Liver (tissue), 9 donors: Measurements from ENCODE around the gene PLS1. TPM values are rescaled to one million over a fixed set of nuclear protein-coding genes. Genes with fewer than 3 reads are reported as not detected.

Experiments
- DNase-seq: peaks from one replicate; pipeline ENCODE4 v3.0.0-alpha.2; 2017; ENCODE audit warnings: low spot score
- H3K27ac ChIP-seq, 2 donors: one replicate each; pipeline ENCODE4 v1.7.0; 2013; ENCODE audit warnings: inconsistent platforms in 2 of 2, low read length in 2 of 2, control low read depth in 1 of 2, low read depth in 1 of 2, mild to moderate bottlenecking in 1 of 2
- H3K27me3 ChIP-seq, 4 donors: one replicate each; pipeline versions ENCODE4 v1.6.1 to v1.7.0; 2013; ENCODE audit warnings: low read length in 3 of 4, inconsistent platforms in 1 of 4, mild to moderate bottlenecking in 1 of 4, moderate library complexity in 1 of 4; ENCODE audit not compliant: control insufficient read depth in 4 of 4, insufficient read depth in 4 of 4
- H3K36me3 ChIP-seq, 4 donors: one replicate each; pipeline versions ENCODE4 v1.6.1 to v1.7.0; 2013; ENCODE audit warnings: low read length in 3 of 4, mild to moderate bottlenecking in 3 of 4, low read depth in 1 of 4, moderate library complexity in 1 of 4; ENCODE audit not compliant: control insufficient read depth in 4 of 4, insufficient read depth in 3 of 4
- H3K4me1 ChIP-seq, 4 donors: one replicate each; pipeline versions ENCODE4 v1.6.1 to v1.7.0; 2013; ENCODE audit warnings: low read length in 3 of 4, mild to moderate bottlenecking in 3 of 4, moderate library complexity in 1 of 4; ENCODE audit not compliant: control insufficient read depth in 4 of 4, insufficient read depth in 4 of 4
- H3K4me3 ChIP-seq, 3 donors: one replicate each; pipeline versions ENCODE4 v1.6.1 to v1.7.0; 2013; ENCODE audit warnings: low read length in 3 of 3, control low read depth in 1 of 3, low read depth in 1 of 3, mild to moderate bottlenecking in 1 of 3
- H3K9ac ChIP-seq, 2 donors: one replicate each; pipeline ENCODE4 v1.7.0; 2013; ENCODE audit warnings: low read length in 2 of 2, mild to moderate bottlenecking in 2 of 2, moderate library complexity in 2 of 2, control low read depth in 1 of 2, low read depth in 1 of 2
- H3K9me3 ChIP-seq, 4 donors: one replicate each; pipeline versions ENCODE4 v1.6.1 to v1.7.0; 2013; ENCODE audit warnings: low read length in 3 of 4; ENCODE audit not compliant: control insufficient read depth in 4 of 4
- FOXA1 ChIP-seq: IDR thresholded peaks from 2 replicates; pipeline ENCODE4 v1.6.1; 2016; ENCODE audit warnings: antibody characterized with exemption
- FOXA2 ChIP-seq: IDR thresholded peaks from 2 replicates; pipeline ENCODE4 v1.6.1; 2016; ENCODE audit warnings: antibody characterized with exemption
- GABPA ChIP-seq, 2 donors: IDR thresholded peaks in 1 of 2; conservative IDR thresholded peaks in 1 of 2; 2 replicates each; pipeline ENCODE4 v1.6.1; 2016; ENCODE audit warnings: antibody characterized with exemption in 2 of 2, mild to moderate bottlenecking in 1 of 2, moderate library complexity in 1 of 2
- HNF4G ChIP-seq: IDR thresholded peaks from 2 replicates; pipeline ENCODE4 v1.6.1; 2016; ENCODE audit warnings: antibody characterized with exemption
- NR2F2 ChIP-seq: IDR thresholded peaks from 2 replicates; pipeline ENCODE4 v1.6.1; 2016; ENCODE audit warnings: antibody characterized with exemption
- RAD21 ChIP-seq, 2 donors: IDR thresholded peaks; 2 replicates each; pipeline ENCODE4 v1.6.1; 2016; ENCODE audit warnings: antibody characterized with exemption in 2 of 2, mild to moderate bottlenecking in 2 of 2
- SP1 ChIP-seq: IDR thresholded peaks from 2 replicates; pipeline ENCODE4 v1.6.1; 2018; ENCODE audit warnings: antibody characterized with exemption, mild to moderate bottlenecking
- TAF1 ChIP-seq: conservative IDR thresholded peaks from 2 replicates; pipeline ENCODE4 v1.6.1; 2016; ENCODE audit warnings: antibody characterized with exemption, mild to moderate bottlenecking
- WGBS: extraction: QIAGEN DNeasy Blood & Tissue Kit; methylation state at CpG from one replicate; pipeline ENCODE4 v1.1.7; 2013; 5-methylcytosine and 5-hydroxymethylcytosine counted together
- polyA plus RNA-seq, 2 donors: library from polyadenylated mRNA; stranded (reverse) in 1 of 2; unstranded in 1 of 2; fragments of 200-250 nt in 1 of 2; fragments of >200 nt in 1 of 2; fragmentation: Nextera tagmentation in 1 of 2; extraction: Ambion mirVana in 1 of 2; gene quantifications; one replicate each; pipeline versions ENCODE4 v1.2.1 to v1.2.3, GENCODE V29; 2013 to 2015
- total RNA-seq, 2 donors: library from RNA; depleted of rRNA; stranded (reverse); fragments of >200 nt; gene quantifications; one replicate each; pipeline ENCODE4 v1.2.3, GENCODE V29; 2014
- TF ChIP-seq, protein P1 (sequence below): fragments of 150-350 bp; IDR thresholded peaks from 2 replicates; pipeline ENCODE4 v1.5.1; 2017; ENCODE audit warnings: improper control_type of control experiment, low read depth, low read length; ENCODE audit not compliant: missing input control
- TF ChIP-seq, protein P2 (sequence below): IDR thresholded peaks from 2 replicates; pipeline ENCODE4 v1.6.1; 2016; ENCODE audit warnings: antibody characterized with exemption, mild to moderate bottlenecking
- TF ChIP-seq, protein P3 (sequence below): IDR thresholded peaks from 2 replicates; pipeline ENCODE4 v1.6.1; 2016; ENCODE audit warnings: antibody characterized with exemption
- TF ChIP-seq, protein P4 (sequence below): IDR thresholded peaks from 2 replicates; pipeline ENCODE4 v1.6.1; 2016; ENCODE audit warnings: antibody characterized with exemption
- TF ChIP-seq, protein P5 (sequence below): IDR thresholded peaks from 2 replicates; pipeline ENCODE4 v1.6.1; 2016; ENCODE audit warnings: antibody characterized with exemption
- donor health status: healthy.
- donor health status: healthy.
- donor health status: healthy.
- donor health status: healthy.
- donor health status: healthy.

The PLS1 gene
- total and polyA plus RNA-seq, 4 donors: 7.2 to 21.9 (median 10.1) TPM

DNA sequence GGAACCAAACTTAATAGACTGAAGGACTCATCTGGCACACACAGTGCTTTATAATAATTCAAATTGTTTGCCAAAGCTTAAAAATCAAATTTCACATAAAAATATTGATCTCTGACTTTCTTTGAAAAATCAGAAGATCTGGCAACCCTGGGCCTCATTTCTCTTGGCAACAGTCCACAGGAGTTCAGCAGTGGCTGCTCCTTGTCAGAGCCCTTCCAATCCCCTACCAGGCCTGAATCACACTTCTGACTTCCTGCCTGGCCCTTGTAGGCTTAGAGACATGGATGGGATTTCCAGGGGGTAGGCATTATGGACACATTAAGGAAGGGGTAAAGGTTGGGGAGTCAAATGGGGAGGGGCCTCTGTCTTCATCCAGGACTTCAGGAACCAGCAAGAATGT is 55.5 kb downstream of the PLS1 start:
- H3K27ac ChIP-seq: no peak overlapping the region
- no peak overlapping the region for H3K9ac ChIP-seq
- peaks cover 1 to 14% (median 10%) of the 10 kb centered on the region in 4 donors for H3K4me1 ChIP-seq
- H3K36me3 ChIP-seq: peaks cover 0 to 3% (median 0%) of the 10 kb centered on the region in 4 donors
- no peaks in the 10 kb centered on the region for H3K27me3 ChIP-seq
- H3K9me3 ChIP-seq: no peaks in the 10 kb centered on the region
- no peak overlapping the region for H3K4me3 ChIP-seq
- no peak for DNase-seq
- no peak for TF ChIP-seq RAD21 (IDR thresholded peaks at IDR 0.05)

DNA sequence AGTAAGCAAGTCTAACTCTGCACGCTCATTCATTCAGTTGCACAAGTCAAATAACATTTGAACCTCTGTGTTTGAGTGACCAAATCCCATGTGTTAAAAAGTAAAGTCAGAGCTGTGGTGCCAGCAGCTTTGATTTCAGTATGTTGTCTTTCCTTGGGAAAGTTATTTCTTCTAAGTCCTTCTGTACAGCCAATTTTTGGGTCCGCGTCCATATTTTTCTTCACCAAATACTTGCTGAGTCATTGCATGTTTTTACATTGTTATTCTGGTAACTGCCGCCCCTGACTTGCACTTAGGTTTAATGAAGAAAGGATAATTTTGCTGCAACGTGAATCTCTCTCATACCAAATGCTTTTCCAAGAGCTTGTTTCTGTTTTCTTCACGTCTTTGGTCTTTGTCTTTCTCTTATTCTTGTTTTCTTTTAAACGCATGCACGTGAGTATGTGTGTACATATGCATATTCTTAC is 56.7 kb downstream of the PLS1 start:
- Histone ChIP-seq H3K27ac (no peak overlapping the region), H3K4me3 (no peak overlapping the region), H3K9ac (no peak overlapping the region), H3K9me3 (no peaks in the 10 kb centered on the region), H3K4me1 (peaks cover 1 to 14% (median 11%) of the 10 kb centered on the region in 4 donors), H3K36me3 (peaks cover 0 to 2% (median 0%) of the 10 kb centered on the region in 4 donors), H3K27me3 (no peaks in the 10 kb centered on the region)
- WGBS: 85% methylated on average over 8 of the region's 8 CpGs
- DNase-seq: no peak
- TF ChIP-seq, protein P1, sequence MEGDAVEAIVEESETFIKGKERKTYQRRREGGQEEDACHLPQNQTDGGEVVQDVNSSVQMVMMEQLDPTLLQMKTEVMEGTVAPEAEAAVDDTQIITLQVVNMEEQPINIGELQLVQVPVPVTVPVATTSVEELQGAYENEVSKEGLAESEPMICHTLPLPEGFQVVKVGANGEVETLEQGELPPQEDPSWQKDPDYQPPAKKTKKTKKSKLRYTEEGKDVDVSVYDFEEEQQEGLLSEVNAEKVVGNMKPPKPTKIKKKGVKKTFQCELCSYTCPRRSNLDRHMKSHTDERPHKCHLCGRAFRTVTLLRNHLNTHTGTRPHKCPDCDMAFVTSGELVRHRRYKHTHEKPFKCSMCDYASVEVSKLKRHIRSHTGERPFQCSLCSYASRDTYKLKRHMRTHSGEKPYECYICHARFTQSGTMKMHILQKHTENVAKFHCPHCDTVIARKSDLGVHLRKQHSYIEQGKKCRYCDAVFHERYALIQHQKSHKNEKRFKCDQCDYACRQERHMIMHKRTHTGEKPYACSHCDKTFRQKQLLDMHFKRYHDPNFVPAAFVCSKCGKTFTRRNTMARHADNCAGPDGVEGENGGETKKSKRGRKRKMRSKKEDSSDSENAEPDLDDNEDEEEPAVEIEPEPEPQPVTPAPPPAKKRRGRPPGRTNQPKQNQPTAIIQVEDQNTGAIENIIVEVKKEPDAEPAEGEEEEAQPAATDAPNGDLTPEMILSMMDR: no peak
- TF ChIP-seq FOXA1 (no peak), SP1 (no peak), TAF1 (no peak), NR2F2 (no peak), GABPA (IDR thresholded peaks at IDR 0.05 in 1 of 2, conservative IDR thresholded peaks at IDR 0.05 in 1 of 2) (no peak), HNF4G (no peak), FOXA2 (no peak)
- TF ChIP-seq, protein P2, sequence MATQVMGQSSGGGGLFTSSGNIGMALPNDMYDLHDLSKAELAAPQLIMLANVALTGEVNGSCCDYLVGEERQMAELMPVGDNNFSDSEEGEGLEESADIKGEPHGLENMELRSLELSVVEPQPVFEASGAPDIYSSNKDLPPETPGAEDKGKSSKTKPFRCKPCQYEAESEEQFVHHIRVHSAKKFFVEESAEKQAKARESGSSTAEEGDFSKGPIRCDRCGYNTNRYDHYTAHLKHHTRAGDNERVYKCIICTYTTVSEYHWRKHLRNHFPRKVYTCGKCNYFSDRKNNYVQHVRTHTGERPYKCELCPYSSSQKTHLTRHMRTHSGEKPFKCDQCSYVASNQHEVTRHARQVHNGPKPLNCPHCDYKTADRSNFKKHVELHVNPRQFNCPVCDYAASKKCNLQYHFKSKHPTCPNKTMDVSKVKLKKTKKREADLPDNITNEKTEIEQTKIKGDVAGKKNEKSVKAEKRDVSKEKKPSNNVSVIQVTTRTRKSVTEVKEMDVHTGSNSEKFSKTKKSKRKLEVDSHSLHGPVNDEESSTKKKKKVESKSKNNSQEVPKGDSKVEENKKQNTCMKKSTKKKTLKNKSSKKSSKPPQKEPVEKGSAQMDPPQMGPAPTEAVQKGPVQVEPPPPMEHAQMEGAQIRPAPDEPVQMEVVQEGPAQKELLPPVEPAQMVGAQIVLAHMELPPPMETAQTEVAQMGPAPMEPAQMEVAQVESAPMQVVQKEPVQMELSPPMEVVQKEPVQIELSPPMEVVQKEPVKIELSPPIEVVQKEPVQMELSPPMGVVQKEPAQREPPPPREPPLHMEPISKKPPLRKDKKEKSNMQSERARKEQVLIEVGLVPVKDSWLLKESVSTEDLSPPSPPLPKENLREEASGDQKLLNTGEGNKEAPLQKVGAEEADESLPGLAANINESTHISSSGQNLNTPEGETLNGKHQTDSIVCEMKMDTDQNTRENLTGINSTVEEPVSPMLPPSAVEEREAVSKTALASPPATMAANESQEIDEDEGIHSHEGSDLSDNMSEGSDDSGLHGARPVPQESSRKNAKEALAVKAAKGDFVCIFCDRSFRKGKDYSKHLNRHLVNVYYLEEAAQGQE: no peak
- TF ChIP-seq, protein P3, sequence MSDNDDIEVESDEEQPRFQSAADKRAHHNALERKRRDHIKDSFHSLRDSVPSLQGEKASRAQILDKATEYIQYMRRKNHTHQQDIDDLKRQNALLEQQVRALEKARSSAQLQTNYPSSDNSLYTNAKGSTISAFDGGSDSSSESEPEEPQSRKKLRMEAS: no peak
- TF ChIP-seq, protein P4, sequence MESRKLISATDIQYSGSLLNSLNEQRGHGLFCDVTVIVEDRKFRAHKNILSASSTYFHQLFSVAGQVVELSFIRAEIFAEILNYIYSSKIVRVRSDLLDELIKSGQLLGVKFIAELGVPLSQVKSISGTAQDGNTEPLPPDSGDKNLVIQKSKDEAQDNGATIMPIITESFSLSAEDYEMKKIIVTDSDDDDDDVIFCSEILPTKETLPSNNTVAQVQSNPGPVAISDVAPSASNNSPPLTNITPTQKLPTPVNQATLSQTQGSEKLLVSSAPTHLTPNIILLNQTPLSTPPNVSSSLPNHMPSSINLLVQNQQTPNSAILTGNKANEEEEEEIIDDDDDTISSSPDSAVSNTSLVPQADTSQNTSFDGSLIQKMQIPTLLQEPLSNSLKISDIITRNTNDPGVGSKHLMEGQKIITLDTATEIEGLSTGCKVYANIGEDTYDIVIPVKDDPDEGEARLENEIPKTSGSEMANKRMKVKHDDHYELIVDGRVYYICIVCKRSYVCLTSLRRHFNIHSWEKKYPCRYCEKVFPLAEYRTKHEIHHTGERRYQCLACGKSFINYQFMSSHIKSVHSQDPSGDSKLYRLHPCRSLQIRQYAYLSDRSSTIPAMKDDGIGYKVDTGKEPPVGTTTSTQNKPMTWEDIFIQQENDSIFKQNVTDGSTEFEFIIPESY: no peak
- TF ChIP-seq, protein P5, sequence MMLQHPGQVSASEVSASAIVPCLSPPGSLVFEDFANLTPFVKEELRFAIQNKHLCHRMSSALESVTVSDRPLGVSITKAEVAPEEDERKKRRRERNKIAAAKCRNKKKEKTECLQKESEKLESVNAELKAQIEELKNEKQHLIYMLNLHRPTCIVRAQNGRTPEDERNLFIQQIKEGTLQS: no peak
